CD4-positive, CD25-positive, alpha-beta regulatory T cell (primary cell): ENCODE measurements around the gene OR10D3. TPM values are rescaled to one million over a fixed set of nuclear protein-coding genes. Genes with fewer than 3 reads are reported as not detected.
"Not testable (repeated sequence)": the region's sequence is repeated elsewhere in the genome, so short reads cannot be mapped to it uniquely, and the experiment has no call there.

Experiments
- ATAC-seq, 2 donors: fragments of 150-1000 bp; cut with Tn5 transposase; one replicate each; pipeline ENCODE4 v1.10.0; 2021; ENCODE audit warnings: low read depth in 2 of 2, moderate number of reproducible peaks in 2 of 2, moderate library complexity in 1 of 2
- DNase-seq, 3 donors: peaks; one replicate each; pipeline versions ENCODE4 v3.0.0 to v3.0.0-alpha.2; 2012 to 2022; ENCODE audit warnings: mixed read lengths in 1 of 3
- H3K27ac ChIP-seq: one replicate; pipeline ENCODE4 v1.7.0; 2013; ENCODE audit warnings: mild to moderate bottlenecking, low read length; ENCODE audit not compliant: insufficient read depth, poor library complexity, severe bottlenecking
- H3K27me3 ChIP-seq: one replicate; pipeline ENCODE4 v1.7.0; 2013; ENCODE audit warnings: low read length; ENCODE audit not compliant: control insufficient read depth, insufficient read depth
- H3K36me3 ChIP-seq: one replicate; pipeline ENCODE4 v1.7.0; 2013; ENCODE audit warnings: mild to moderate bottlenecking, low read length, moderate library complexity; ENCODE audit not compliant: control insufficient read depth, insufficient read depth
- H3K4me1 ChIP-seq: 2 replicates; pipeline ENCODE4 v1.7.0; 2013; ENCODE audit warnings: mild to moderate bottlenecking, low read length; ENCODE audit not compliant: insufficient read depth, control insufficient read depth, poor library complexity, severe bottlenecking
- H3K4me3 ChIP-seq: one replicate; pipeline ENCODE4 v1.7.0; 2013; ENCODE audit warnings: low read depth, mild to moderate bottlenecking, low read length, moderate library complexity
- H3K9me3 ChIP-seq, 2 experiments: 1 replicate in 1 of 2; 2 replicates in 1 of 2; pipeline ENCODE4 v1.7.0; 2013; ENCODE audit warnings: low read length in 2 of 2, mild to moderate bottlenecking in 1 of 2, moderate library complexity in 1 of 2; ENCODE audit not compliant: control insufficient read depth in 2 of 2
- H3K27ac Mint-ChIP-seq, 3 donors: one replicate each; pipeline ENCODE4 v1.8.0; 2020 to 2022; ENCODE audit warnings: mild to moderate bottlenecking in 3 of 3, mixed read lengths in 3 of 3, moderate library complexity in 2 of 3
- H3K27me3 Mint-ChIP-seq: one replicate; pipeline ENCODE4 v1.8.0; 2022; ENCODE audit warnings: mild to moderate bottlenecking, mixed read lengths
- H3K36me3 Mint-ChIP-seq: one replicate; pipeline ENCODE4 v1.8.0; 2020; ENCODE audit warnings: mixed read lengths
- H3K4me1 Mint-ChIP-seq, 4 donors: one replicate each; pipeline ENCODE4 v1.8.0; 2020 to 2022; ENCODE audit warnings: mixed read lengths in 4 of 4, mild to moderate bottlenecking in 1 of 4
- H3K4me3 Mint-ChIP-seq, 4 donors: one replicate each; pipeline ENCODE4 v1.8.0; 2020 to 2022; ENCODE audit warnings: mild to moderate bottlenecking in 4 of 4, mixed read lengths in 4 of 4, moderate library complexity in 3 of 4
- H3K9me3 Mint-ChIP-seq, 7 donors: one replicate each; pipeline ENCODE4 v1.8.0; 2020 to 2022; ENCODE audit warnings: mixed read lengths in 7 of 7, mild to moderate bottlenecking in 3 of 7, moderate library complexity in 2 of 7
- polyA plus RNA-seq, 4 donors: library from polyadenylated mRNA; unstranded; fragments of 300-500 nt; fragmentation: Illumina TruSeq; gene quantifications; one replicate each; pipeline ENCODE4 v1.2.3, GENCODE V29; 2021
- total RNA-seq: library from RNA; stranded (reverse); gene quantifications from one replicate; pipeline ENCODE4 v1.2.3, GENCODE V29; 2022

The OR10D3 gene
- total and polyA plus RNA-seq, 5 donors from 2014 or later = not detected

DNA sequence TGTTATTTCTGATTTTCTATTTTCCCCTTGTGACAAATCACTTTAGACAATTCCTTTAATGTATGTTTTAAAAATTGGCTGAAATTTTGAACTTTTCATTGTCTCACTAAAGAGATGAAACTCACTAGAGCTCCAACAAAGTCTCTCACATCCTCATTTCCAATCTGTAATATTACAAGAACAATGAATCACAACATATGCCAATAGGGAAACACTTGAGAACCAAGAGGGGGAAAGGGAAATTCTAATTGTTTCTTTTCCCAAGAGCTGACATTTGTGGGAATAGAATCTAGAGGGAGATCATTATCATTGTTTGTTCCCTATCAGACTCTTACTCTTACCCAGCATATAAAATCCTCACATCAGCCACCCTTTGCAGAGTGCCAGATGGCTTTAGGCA, 28.2 kb downstream of the OR10D3 start:
- no peaks in the 10 kb centered on the region for H3K36me3 Mint-ChIP-seq
- Histone ChIP-seq H3K27me3 (no peaks in the 10 kb centered on the region), H3K4me3 (no peak overlapping the region), H3K27ac (no peak overlapping the region), H3K36me3 (no peaks in the 10 kb centered on the region), H3K4me1 (no peaks in the 10 kb centered on the region), H3K9me3 (no peaks in the 10 kb centered on the region)
- no peak overlapping the region for H3K27ac Mint-ChIP-seq
- no peaks in the 10 kb centered on the region for H3K9me3 Mint-ChIP-seq
- DNase-seq (no peak), ATAC-seq (no peak)
- H3K4me1 Mint-ChIP-seq = no peaks in the 10 kb centered on the region
- H3K27me3 Mint-ChIP-seq = no peaks in the 10 kb centered on the region
- H3K4me3 Mint-ChIP-seq = no peak overlapping the region

DNA sequence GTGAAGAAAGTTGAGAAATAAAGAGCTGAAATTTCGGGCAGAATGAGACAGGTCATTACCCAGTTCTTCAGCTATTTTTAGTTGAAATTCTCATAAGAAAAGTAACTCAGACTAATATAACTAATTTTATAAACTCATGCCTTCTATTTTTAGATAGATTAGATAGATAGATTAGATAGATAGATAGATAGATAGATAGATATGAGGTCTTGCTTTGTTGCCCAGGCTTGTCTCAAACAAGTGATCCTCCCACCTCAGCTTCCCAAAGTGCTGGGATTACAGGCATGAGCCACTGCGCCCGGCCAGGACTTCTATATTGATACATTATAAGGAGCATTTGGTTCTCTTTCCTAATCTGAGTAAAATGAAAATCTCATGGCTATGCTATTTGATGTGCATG, 30.9 kb downstream of the OR10D3 start:
- H3K9me3 ChIP-seq = no peaks in the 10 kb centered on the region
- no peaks in the 10 kb centered on the region for H3K27me3 ChIP-seq
- H3K27ac ChIP-seq = no peak overlapping the region
- no peak overlapping the region for H3K4me3 ChIP-seq
- H3K36me3 Mint-ChIP-seq = no peaks in the 10 kb centered on the region
- no peak for ATAC-seq
- no peak for DNase-seq
- H3K36me3 ChIP-seq = no peaks in the 10 kb centered on the region
- no peaks in the 10 kb centered on the region for H3K27me3 Mint-ChIP-seq
- H3K4me3 Mint-ChIP-seq = no peak overlapping the region
- H3K4me1 Mint-ChIP-seq = no peaks in the 10 kb centered on the region
- peak overlapping the region in 1 of 3 donors; percentile 57 for H3K27ac Mint-ChIP-seq
- no peaks in the 10 kb centered on the region for H3K9me3 Mint-ChIP-seq
- H3K4me1 ChIP-seq = no peaks in the 10 kb centered on the region

DNA sequence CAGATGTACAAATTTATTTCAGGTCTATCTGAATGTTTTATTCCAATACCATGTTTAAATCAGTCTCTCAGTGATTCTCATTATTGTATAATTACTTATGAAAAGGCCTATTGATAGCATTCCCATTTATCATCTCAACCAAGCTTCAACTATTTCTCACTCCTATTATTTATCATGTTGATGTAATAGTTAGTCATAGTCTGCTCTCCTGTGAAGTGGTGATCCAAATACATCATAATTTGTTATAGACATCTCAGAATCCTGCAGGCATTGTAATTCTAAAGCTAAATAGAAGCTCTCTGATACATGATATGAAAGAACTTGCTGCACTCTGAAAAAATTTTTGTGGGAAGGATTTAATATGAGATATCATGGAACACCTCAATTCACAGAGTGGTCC, 36.0 kb downstream of the OR10D3 start:
- Mint-ChIP-seq H3K4me3 (no peak overlapping the region), H3K36me3 (no peaks in the 10 kb centered on the region), H3K4me1 (no peaks in the 10 kb centered on the region), H3K27ac (no peak overlapping the region), H3K9me3 (no peaks in the 10 kb centered on the region), H3K27me3 (no peaks in the 10 kb centered on the region)
- DNase-seq (no peak), ATAC-seq (no peak)
- Histone ChIP-seq H3K9me3 (no peaks in the 10 kb centered on the region), H3K27ac (no peak overlapping the region), H3K4me1 (no peaks in the 10 kb centered on the region), H3K4me3 (no peak overlapping the region), H3K36me3 (no peaks in the 10 kb centered on the region), H3K27me3 (no peaks in the 10 kb centered on the region)

DNA sequence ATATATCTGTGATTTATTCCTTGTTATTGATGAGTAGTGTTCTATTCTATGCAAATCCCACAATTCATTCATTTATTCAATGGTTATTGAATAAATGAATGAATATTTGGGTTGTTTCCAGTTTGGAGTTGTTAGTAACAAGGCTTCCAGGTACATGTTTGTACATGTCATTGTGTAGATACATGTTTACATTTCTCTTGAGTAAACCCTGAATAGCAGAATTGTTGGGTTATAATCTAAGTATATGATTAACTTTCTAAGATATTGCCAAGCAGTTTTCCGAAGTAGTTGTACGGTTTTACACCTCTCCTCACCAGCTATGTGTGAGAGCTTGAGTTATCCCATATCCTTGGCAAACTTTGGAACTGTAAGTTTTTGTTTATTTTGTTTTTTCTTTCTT, 39.3 kb downstream of the OR10D3 start:
- Mint-ChIP-seq H3K4me3 (no peak overlapping the region), H3K9me3 (peaks cover 0 to 6% (median 0%) of the 10 kb centered on the region in 7 donors)

DNA sequence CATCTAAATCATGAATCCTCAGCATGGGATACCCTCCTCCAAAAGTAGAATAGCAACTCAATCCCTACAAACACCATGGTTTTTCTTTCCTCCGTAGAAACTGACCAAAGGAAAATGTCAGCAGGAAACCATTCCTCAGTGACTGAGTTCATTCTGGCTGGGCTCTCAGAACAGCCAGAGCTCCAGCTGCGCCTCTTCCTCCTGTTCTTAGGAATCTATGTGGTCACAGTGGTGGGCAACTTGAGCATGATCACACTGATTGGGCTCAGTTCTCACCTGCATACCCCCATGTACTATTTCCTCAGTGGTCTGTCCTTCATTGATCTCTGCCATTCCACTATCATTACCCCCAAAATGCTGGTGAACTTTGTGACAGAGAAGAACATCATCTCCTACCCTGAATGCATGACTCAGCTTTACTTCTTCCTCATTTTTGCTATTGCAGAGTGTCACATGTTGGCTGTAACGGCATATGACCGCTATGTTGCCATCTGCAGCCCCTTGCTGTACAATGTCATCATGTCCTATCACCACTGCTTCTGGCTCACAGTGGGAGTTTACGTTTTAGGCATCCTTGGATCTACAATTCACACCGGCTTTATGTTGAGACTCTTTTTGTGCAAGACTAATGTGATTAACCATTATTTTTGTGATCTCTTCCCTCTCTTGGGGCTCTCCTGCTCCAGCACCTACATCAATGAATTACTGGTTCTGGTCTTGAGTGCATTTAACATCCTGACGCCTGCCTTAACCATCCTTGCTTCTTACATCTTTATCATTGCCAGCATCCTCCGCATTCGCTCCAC, 41.7 kb downstream of the OR10D3 start:
- H3K36me3 ChIP-seq, H3K9me3 ChIP-seq, H3K27ac ChIP-seq, H3K27me3 ChIP-seq, H3K27ac Mint-ChIP-seq, H3K4me3 ChIP-seq, H3K4me3 Mint-ChIP-seq, H3K9me3 Mint-ChIP-seq, H3K4me1 Mint-ChIP-seq, DNase-seq, H3K27me3 Mint-ChIP-seq, H3K4me1 ChIP-seq, H3K36me3 Mint-ChIP-seq: not testable (repeated sequence)
- peak in 1 of 2 donors; percentile 28 for ATAC-seq

More for the DNA sequence above, 39.3 kb downstream of the OR10D3 start:
- DNase-seq = no peak
- Histone ChIP-seq H3K27ac (no peak overlapping the region), H3K9me3 (no peaks in the 10 kb centered on the region), H3K36me3 (no peaks in the 10 kb centered on the region), H3K27me3 (no peaks in the 10 kb centered on the region), H3K4me3 (no peak overlapping the region), H3K4me1 (no peaks in the 10 kb centered on the region)
- Mint-ChIP-seq H3K27ac (no peak overlapping the region), H3K27me3 (no peaks in the 10 kb centered on the region), H3K36me3 (no peaks in the 10 kb centered on the region), H3K4me1 (no peaks in the 10 kb centered on the region)
- no peak for ATAC-seq

DNA sequence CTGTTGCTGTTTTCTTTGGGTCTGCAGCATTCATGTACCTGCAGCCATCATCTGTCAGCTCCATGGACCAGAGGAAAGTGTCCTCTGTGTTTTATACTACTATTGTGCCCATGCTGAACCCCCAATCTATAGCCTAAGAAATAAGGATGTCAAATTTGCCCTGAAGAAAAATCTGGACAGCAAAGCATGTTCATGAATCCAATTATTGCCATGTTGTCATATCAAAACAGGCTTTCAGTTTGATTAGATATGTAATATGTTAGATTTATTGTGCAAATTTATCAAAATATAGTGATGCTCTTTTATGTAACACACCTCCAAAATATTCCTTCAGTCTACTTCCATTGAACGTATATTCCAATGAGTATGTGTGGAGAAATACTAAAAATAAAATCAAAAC, 42.3 kb downstream of the OR10D3 start:
- no peak for DNase-seq
- H3K9me3 Mint-ChIP-seq = peaks cover 0 to 6% (median 0%) of the 10 kb centered on the region in 7 donors
- no peaks in the 10 kb centered on the region for H3K27me3 Mint-ChIP-seq
- Histone ChIP-seq H3K36me3 (no peaks in the 10 kb centered on the region), H3K9me3 (no peaks in the 10 kb centered on the region), H3K27me3 (no peaks in the 10 kb centered on the region), H3K4me1 (no peaks in the 10 kb centered on the region), H3K4me3 (no peak overlapping the region), H3K27ac (no peak overlapping the region)
- H3K36me3 Mint-ChIP-seq = no peaks in the 10 kb centered on the region
- no peak overlapping the region for H3K27ac Mint-ChIP-seq
- no peak for ATAC-seq
- no peak overlapping the region for H3K4me3 Mint-ChIP-seq
- no peaks in the 10 kb centered on the region for H3K4me1 Mint-ChIP-seq

DNA sequence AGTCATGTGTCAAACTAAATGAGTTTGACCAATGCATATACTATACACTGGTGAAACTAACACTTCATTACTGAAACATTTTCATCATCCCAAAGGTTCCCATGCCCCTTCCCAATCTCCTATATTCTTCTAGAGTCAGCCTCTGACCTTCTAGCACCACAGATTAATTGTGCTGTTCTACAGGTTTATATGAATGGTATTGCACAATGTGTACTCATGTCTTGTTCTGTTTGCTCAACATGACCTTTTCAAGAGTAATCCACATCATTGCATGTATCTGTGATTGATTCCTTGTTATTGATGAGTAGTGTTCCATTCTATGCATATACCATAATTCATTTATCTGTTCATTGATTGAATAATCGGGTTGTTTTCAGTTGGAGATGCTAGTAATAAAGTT, 50.2 kb downstream of the OR10D3 start:
- H3K36me3 Mint-ChIP-seq = no peaks in the 10 kb centered on the region
- peaks cover 0 to 2% (median 0%) of the 10 kb centered on the region in 7 donors for H3K9me3 Mint-ChIP-seq

More for the DNA sequence above, 50.2 kb downstream of the OR10D3 start:
- no peaks in the 10 kb centered on the region for H3K9me3 ChIP-seq
- Mint-ChIP-seq H3K4me1 (no peaks in the 10 kb centered on the region), H3K27me3 (no peaks in the 10 kb centered on the region), H3K27ac (no peak overlapping the region), H3K4me3 (no peak overlapping the region)
- H3K27ac ChIP-seq = no peak overlapping the region
- H3K27me3 ChIP-seq = no peaks in the 10 kb centered on the region
- no peak for ATAC-seq
- DNase-seq = no peak
- H3K4me1 ChIP-seq = no peaks in the 10 kb centered on the region
- H3K4me3 ChIP-seq = no peak overlapping the region
- no peaks in the 10 kb centered on the region for H3K36me3 ChIP-seq
